ENCODE results near the gene ADGRF3. TPM values are rescaled to one million over a fixed set of nuclear protein-coding genes. Genes with fewer than 3 reads are reported as not detected.

The ADGRF3 gene
- total and polyA plus RNA-seq, 9 of the 15 experiments (the other 6 are each of a cell fraction or from before 2014, with no cell fraction given): 0.04 to 0.54 (median 0.16) TPM; not detected in 2

DNA sequence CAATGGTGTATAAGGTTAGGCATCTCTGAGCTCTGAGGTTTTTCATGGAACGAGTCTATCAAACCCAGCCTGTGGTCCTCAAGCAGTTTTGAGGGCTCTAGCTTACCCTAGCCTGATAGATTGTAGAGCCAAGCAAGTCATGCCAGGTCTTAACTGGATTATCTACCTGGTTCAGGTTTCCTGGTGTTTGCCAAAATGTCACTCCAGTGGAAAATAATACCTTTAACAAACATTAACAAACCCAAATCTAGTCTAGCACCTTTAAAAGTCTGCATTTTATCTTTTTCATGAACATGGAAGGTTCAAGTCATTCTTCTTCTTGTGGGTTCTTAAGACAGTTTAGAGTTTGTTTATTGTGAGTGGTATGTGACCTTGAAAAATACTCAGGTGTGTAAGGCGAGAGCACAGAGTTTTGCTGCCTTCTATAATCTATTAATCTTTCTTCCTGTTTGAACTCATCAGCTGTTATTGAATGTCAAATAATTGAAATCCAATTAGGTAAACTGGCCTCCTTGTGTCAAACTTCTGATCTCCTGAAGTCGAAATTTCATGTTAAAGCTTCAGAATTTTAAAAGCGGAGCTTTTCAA, 13.4 kb upstream of the ADGRF3 start (continued):
- TF ChIP-seq, protein P1, sequence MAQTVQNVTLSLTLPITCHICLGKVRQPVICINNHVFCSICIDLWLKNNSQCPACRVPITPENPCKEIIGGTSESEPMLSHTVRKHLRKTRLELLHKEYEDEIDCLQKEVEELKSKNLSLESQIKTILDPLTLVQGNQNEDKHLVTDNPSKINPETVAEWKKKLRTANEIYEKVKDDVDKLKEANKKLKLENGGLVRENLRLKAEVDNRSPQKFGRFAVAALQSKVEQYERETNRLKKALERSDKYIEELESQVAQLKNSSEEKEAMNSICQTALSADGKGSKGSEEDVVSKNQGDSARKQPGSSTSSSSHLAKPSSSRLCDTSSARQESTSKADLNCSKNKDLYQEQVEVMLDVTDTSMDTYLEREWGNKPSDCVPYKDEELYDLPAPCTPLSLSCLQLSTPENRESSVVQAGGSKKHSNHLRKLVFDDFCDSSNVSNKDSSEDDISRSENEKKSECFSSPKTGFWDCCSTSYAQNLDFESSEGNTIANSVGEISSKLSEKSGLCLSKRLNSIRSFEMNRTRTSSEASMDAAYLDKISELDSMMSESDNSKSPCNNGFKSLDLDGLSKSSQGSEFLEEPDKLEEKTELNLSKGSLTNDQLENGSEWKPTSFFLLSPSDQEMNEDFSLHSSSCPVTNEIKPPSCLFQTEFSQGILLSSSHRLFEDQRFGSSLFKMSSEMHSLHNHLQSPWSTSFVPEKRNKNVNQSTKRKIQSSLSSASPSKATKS (CRISPR knock-in tag; IDR thresholded peaks at IDR 0.05): no peak
- TF ChIP-seq CBFA2T2 (conservative IDR thresholded peaks at IDR 0.05) (peak; percentile 54), CUX1 (CRISPR knock-in tag; IDR thresholded peaks at IDR 0.05) (no peak), EP300 (IDR thresholded peaks at IDR 0.05; ENCODE audit: low read length) (no peak; the same call in 1 of the 2 replicates), KLF6 (CRISPR knock-in tag; IDR thresholded peaks at IDR 0.05; ENCODE audit: borderline replicate concordance) (no peak), RFX5 (IDR thresholded peaks at IDR 0.05; ENCODE audit: low read depth, low read length) (no peak), CBFA2T3 (IDR thresholded peaks at IDR 0.05) (peak; percentile 79), ZSCAN32 (CRISPR knock-in tag; IDR thresholded peaks at IDR 0.05) (no peak), NFRKB (IDR thresholded peaks at IDR 0.05; ENCODE audit: low read depth) (no peak), ASH1L (IDR thresholded peaks at IDR 0.05; ENCODE audit: borderline replicate concordance, low read depth, partially characterized antibody) (no peak), ARID1B (IDR thresholded peaks at IDR 0.05) (peak; percentile 60), MEIS2 (IDR thresholded peaks at IDR 0.05; ENCODE audit: partially characterized antibody) (peak; percentile 54), TGIF2 (CRISPR knock-in tag; IDR thresholded peaks at IDR 0.05) (no peak), RBM14 (IDR thresholded peaks at IDR 0.05; ENCODE audit: borderline replicate concordance, insufficient read depth, low read depth, low read length) (no peak), ESRRA (IDR thresholded peaks at IDR 0.05; ENCODE audit: borderline replicate concordance, low read depth) (peak; percentile 11; the same call in 1 of the 2 replicates), TEAD4 (IDR thresholded peaks at IDR 0.05; ENCODE audit: low read length) (peak; percentile 72), TEAD4 (CRISPR knock-in tag; IDR thresholded peaks at IDR 0.05; ENCODE audit: borderline replicate concordance) (no peak), STAT5A (IDR thresholded peaks at IDR 0.05; ENCODE audit: borderline replicate concordance, low read length) (peak; percentile 49; the same call in 1 of the 2 replicates), ZNF696 (CRISPR knock-in tag; conservative IDR thresholded peaks at IDR 0.05) (no peak), DACH1 (IDR thresholded peaks at IDR 0.05; ENCODE audit: partially characterized antibody) (peak; percentile 12), ZNF717 (CRISPR knock-in tag; IDR thresholded peaks at IDR 0.05) (no peak), NFIC (IDR thresholded peaks at IDR 0.05) (peak; percentile 42), NCOR1 (IDR thresholded peaks at IDR 0.05) (peak; percentile 35; the same call in 1 of the 2 replicates), XRCC4 (IDR thresholded peaks at IDR 0.05; ENCODE audit: extremely low read depth, insufficient read depth, insufficient read length) (no peak), TAL1 (IDR thresholded peaks at IDR 0.05) (peak; percentile 68)
